ENCODE data around the gene RBM11.
"Not testable (repeated sequence)": the region's sequence is repeated elsewhere in the genome, so short reads cannot be mapped to it uniquely, and the experiment has no call there.

Gene RBM11

GRCh38 chr21:14215971-14216641 lies at the start of gene RBM11:
TSS of gene RBM11 (plus strand) at chr21:14216157. CDS start at chr21:14216187, 30 bp downstream.
- peak; percentile 78 for DNase-seq

- not testable (repeated sequence) for DNase-seq
Observed at GRCh38 chr21:14166463-14167223, 49.3 kb upstream of the RBM11 start.

GRCh38 chr21:14206222-14206621 lies 9.7 kb upstream of the RBM11 start:
- DNase-seq, result no peak

GRCh38 chr21:14210738-14211137 lies 5.2 kb upstream of the RBM11 start, which contains the start of gene LIPI:
TSS of gene LIPI (minus strand) at chr21:14210955. CDS start at chr21:14210845, 110 bp downstream.
- no peak for DNase-seq

- DNase-seq, result no peak
Observed at GRCh38 chr21:14213164-14213563, 2.8 kb upstream of the RBM11 start.

GRCh38 chr21:14223365-14223764 lies 7.4 kb downstream of the RBM11 start:
- DNase-seq, result no peak

- no peak for DNase-seq
Observed at GRCh38 chr21:14229399-14229798, 13.4 kb downstream of the RBM11 start.

GRCh38 chr21:14235101-14235500 lies 19.1 kb downstream of the RBM11 start:
- no peak for DNase-seq

GRCh38 chr21:14236180-14236579 lies 20.2 kb downstream of the RBM11 start:
- no peak for DNase-seq

- DNase-seq, result no peak
Observed at GRCh38 chr21:14239281-14239680, 23.3 kb downstream of the RBM11 start.

- DNase-seq, result no peak
Observed at GRCh38 chr21:14241297-14241696, 25.3 kb downstream of the RBM11 start.

GRCh38 chr21:14243461-14243860 lies 27.5 kb downstream of the RBM11 start:
- no peak for DNase-seq

- DNase-seq, result no peak
Observed at GRCh38 chr21:14243874-14244273, 27.9 kb downstream of the RBM11 start.

GRCh38 chr21:14244911-14245310 lies 29.0 kb downstream of the RBM11 start:
- DNase-seq, result no peak

- no peak for DNase-seq
Observed at GRCh38 chr21:14245711-14246110, 29.8 kb downstream of the RBM11 start.

- DNase-seq, result no peak
Observed at GRCh38 chr21:14251336-14251735, 35.4 kb downstream of the RBM11 start.

GRCh38 chr21:14259747-14260146 lies 43.8 kb downstream of the RBM11 start:
- DNase-seq, result no peak

- no peak for DNase-seq
Observed at GRCh38 chr21:14260174-14260764, 44.3 kb downstream of the RBM11 start.

GRCh38 chr21:14262039-14262438 lies 46.1 kb downstream of the RBM11 start:
- no peak for DNase-seq

GRCh38 chr21:14263879-14264278 lies 47.9 kb downstream of the RBM11 start:
- no peak for DNase-seq

- no peak for DNase-seq
Observed at GRCh38 chr21:14265023-14265422, 49.1 kb downstream of the RBM11 start.

GRCh38 chr21:14267076-14267475 lies 51.1 kb downstream of the RBM11 start:
- DNase-seq, result no peak

- no peak for DNase-seq
Observed at GRCh38 chr21:14270631-14271030, 54.7 kb downstream of the RBM11 start.

GRCh38 chr21:14271053-14271452 lies 55.1 kb downstream of the RBM11 start:
- no peak for DNase-seq

Measured in stimulated activated CD4-positive, alpha-beta T cell treated with anti-CD3 and anti-CD28 coated beads, Interleukin-1b, Interleukin-23, amount 100 ng/mL, for 48 hours (primary cell).